Type B pancreatic cell (in vitro differentiated cells): ENCODE data around the gene NPIPB8. TPM values are rescaled to one million over a fixed set of nuclear protein-coding genes. Genes with fewer than 3 reads are reported as not detected.
"Not testable (repeated sequence)": the region's sequence is repeated elsewhere in the genome, so short reads cannot be mapped to it uniquely, and the experiment has no call there.

Source experiments
- DNase-seq: peaks from one replicate; pipeline ENCODE4 v3.0.0; 2021; ENCODE audit warnings: mixed read lengths; ENCODE audit not compliant: unreplicated experiment; ENCODE audit errors: extremely low spot score
- H3K27ac Mint-ChIP-seq: 2 replicates; pipeline ENCODE4 v1.8.0; 2021; ENCODE audit warnings: mild to moderate bottlenecking, mixed read lengths
- H3K27me3 Mint-ChIP-seq: 2 replicates; pipeline ENCODE4 v1.8.0; 2021; ENCODE audit warnings: mixed read lengths
- H3K36me3 Mint-ChIP-seq: 2 replicates; pipeline ENCODE4 v1.8.0; 2021; ENCODE audit warnings: mixed read lengths
- H3K4me1 Mint-ChIP-seq: one replicate; pipeline ENCODE4 v1.8.0; 2021; ENCODE audit warnings: mixed read lengths; ENCODE audit not compliant: unreplicated experiment
- H3K4me3 Mint-ChIP-seq: 2 replicates; pipeline ENCODE4 v1.8.0; 2021; ENCODE audit warnings: mild to moderate bottlenecking, mixed read lengths
- H3K9me3 Mint-ChIP-seq: 2 replicates; pipeline ENCODE4 v1.8.0; 2021; ENCODE audit warnings: mixed read lengths
- total RNA-seq: library from RNA; stranded (reverse); gene quantifications from 2 replicates; pipeline ENCODE4 v1.2.1, GENCODE V29; 2021; ENCODE audit warnings: low replicate concordance
- TF ChIP-seq, protein P1 (sequence below): fragments of 200-600 bp; sonication (generic); conservative IDR thresholded peaks from 2 replicates; pipeline ENCODE4 v1.5.0; 2021; ENCODE audit warnings: antibody characterized with exemption, mild to moderate bottlenecking

Gene NPIPB8
- total RNA-seq, 1 donor from 2014 or later: not detected

DNA sequence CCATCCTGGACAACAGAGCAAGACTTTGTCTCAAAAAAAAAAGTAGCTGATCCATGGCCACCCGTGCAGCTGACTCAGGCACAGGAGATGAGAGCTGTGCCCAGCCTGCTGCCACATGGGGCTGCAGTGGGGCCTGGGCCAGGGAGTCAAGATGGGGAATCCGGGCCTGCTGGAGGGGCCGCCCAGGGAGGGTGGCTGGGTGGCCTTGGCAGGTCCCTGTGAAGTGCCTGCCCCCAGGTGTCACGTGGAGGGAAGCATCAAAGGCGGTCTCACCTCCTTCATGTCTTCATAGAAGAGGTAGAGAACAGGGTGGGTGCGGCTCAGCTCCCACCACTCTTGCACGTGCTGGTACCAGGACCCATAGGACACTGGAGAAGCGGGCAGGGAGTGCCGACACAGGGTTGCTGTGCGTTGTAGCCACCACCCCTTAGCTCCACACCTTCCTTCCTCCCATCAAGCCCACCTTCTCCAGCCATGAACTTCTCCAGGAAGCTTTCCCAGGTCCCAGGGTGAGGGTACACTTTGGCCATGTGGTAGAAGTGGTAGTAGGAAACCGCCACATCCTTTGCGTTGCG, 44.8 kb upstream of the NPIPB8 start:
- peaks cover 15% of the 10 kb centered on the region for H3K4me1 Mint-ChIP-seq
- TF ChIP-seq, protein P1, sequence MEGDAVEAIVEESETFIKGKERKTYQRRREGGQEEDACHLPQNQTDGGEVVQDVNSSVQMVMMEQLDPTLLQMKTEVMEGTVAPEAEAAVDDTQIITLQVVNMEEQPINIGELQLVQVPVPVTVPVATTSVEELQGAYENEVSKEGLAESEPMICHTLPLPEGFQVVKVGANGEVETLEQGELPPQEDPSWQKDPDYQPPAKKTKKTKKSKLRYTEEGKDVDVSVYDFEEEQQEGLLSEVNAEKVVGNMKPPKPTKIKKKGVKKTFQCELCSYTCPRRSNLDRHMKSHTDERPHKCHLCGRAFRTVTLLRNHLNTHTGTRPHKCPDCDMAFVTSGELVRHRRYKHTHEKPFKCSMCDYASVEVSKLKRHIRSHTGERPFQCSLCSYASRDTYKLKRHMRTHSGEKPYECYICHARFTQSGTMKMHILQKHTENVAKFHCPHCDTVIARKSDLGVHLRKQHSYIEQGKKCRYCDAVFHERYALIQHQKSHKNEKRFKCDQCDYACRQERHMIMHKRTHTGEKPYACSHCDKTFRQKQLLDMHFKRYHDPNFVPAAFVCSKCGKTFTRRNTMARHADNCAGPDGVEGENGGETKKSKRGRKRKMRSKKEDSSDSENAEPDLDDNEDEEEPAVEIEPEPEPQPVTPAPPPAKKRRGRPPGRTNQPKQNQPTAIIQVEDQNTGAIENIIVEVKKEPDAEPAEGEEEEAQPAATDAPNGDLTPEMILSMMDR: no peak
- DNase-seq: no peak
- H3K27ac Mint-ChIP-seq: no peak overlapping the region
- H3K4me3 Mint-ChIP-seq: no peak overlapping the region
- no peaks in the 10 kb centered on the region for H3K27me3 Mint-ChIP-seq
- peaks cover 3% of the 10 kb centered on the region for H3K36me3 Mint-ChIP-seq
- H3K9me3 Mint-ChIP-seq: no peaks in the 10 kb centered on the region

DNA sequence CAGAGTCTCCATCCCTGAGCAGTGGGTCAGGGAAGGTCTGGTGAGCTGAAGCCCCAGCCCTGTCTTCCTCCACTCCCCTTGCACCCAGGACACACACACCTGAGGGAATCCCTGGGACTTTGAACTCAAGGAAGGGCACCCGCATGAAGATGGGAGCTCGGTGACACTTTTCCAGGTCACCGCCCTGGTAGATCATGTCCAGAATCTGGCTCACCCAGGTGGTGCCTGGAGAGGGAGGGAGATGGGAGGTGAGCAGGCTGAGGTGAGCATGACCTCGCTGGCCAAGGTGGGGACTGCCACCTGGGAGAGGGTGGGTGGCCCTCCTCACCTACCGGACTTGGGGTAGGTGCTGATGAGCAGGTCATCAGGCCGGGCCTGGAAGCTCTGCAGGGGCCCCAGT, 42.4 kb upstream of the NPIPB8 start:
- not testable (repeated sequence) for DNase-seq, H3K27me3 Mint-ChIP-seq, H3K36me3 Mint-ChIP-seq, H3K27ac Mint-ChIP-seq, H3K4me3 Mint-ChIP-seq, H3K9me3 Mint-ChIP-seq
- peaks cover 16% of the 10 kb centered on the region for H3K4me1 Mint-ChIP-seq

DNA sequence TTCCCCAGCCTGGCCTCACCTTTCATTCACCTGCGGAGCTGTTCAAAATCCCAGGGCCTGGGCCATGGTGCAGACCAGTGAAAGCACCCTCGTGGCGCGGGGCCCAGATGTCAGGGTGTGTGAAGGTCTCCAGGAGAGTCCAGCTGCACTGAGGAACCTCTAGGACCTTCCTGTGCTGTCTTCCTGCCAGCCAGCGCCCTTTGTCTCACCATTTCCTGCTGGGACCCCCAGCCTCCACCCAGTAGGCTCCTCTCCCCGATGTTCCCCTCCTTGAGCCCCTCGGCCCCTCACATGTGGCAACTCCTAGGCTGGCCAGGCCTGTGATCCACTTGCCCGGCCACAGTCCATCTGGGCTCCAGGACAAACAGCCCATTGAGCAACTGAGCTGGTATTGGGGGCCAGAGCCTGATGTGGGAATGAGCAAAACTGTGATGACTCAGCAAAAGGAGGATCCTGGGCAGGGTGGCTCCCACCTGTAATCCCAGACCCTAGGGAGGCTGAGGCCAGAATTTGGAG, 41.7 kb upstream of the NPIPB8 start:
- H3K9me3 Mint-ChIP-seq: no peaks in the 10 kb centered on the region
- peaks cover 16% of the 10 kb centered on the region for H3K4me1 Mint-ChIP-seq
- H3K36me3 Mint-ChIP-seq: peaks cover 3% of the 10 kb centered on the region
- peak overlapping the region; percentile 31 for H3K4me3 Mint-ChIP-seq
- H3K27me3 Mint-ChIP-seq: no peaks in the 10 kb centered on the region
- TF ChIP-seq, protein P1: no peak
- peak overlapping the region; percentile 87 for H3K27ac Mint-ChIP-seq
- DNase-seq: no peak

DNA sequence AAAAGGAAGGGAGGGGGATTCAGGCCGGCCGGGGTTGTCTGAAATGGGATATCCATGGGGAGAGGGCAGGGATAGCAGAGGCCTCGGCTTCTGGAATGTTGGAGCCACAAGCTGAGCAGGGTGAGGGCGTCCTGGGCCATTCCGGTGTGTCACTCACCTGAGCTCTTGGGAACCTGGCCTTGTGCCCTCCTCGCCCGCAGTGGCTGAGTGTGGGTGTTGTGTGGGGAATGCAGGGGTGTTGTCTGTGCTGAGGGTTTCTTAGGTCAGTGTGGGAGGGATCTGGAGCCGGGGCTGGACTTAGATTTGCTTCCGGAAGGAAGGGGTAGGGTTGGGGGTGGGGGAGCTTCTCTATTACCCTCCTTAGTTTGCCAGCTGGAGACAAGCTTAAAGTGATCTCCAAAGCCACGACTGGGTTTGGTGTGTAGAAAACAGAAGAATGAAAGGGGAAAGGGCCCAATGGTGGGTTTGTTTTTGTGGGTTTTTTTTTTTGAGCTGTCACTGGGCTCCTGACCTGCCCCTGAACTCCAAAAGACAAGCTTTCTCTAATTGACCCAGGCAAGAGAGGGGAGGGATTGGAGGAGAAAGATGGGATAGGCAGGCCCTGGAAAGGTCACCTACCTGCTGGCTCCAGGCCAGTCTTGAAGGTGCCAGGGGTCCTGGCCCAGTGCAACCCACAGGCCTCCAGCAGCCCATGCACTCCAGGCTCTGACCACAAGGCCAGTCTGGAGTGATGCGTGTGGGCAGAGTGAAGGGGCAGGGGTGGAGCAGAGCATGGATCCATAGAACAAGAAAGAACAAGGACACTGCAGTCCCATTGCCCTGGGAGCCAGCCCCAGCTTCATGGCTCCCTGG, 40.8 kb upstream of the NPIPB8 start, which contains the start of gene SULT1A2:
TSS of gene SULT1A2 (minus strand) at position 211 of the 852 bp plus-strand sequence. CDS start 1,120 bp downstream, outside the sequence.
- H3K27me3 Mint-ChIP-seq: no peaks in the 10 kb centered on the region
- peak within 1 kb of the TSS; percentile 74 for H3K4me3 Mint-ChIP-seq
- H3K9me3 Mint-ChIP-seq: no peaks in the 10 kb centered on the region
- peaks cover 3% of the 10 kb centered on the region for H3K36me3 Mint-ChIP-seq
- peak within 1 kb of the TSS; percentile 87 for H3K27ac Mint-ChIP-seq
- peaks cover 16% of the 10 kb centered on the region for H3K4me1 Mint-ChIP-seq
- no peak for DNase-seq
- TF ChIP-seq, protein P1: no peak

DNA sequence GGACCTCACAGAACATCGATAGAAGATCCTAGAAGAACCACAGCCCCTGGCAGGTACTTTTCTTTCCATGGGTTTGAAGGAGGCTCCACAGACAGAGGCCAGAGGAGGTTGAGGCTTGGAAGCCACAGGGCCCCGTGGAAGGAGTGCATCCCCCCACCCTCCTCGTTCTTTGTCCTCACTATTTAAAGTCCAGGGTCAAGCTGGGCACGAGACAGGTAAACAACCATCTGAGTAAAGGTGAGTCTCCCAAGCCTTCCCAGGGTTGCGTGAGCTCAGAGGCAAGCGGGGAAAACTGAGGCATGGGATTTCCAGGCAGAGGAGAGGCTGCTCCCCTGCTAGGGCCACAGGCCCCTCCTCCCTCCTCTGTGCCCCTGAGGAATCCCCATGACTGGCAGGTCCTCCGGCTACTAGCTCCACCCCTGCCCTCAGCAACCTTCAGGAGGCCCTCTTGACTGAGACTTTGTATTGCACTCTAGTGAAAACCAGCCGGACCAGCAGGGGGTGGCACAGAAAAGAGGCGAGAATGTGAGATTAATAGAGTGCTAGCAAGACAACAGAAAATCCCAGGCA, 40.1 kb upstream of the NPIPB8 start:
- Mint-ChIP-seq H3K27ac (peak overlapping the region; percentile 87), H3K36me3 (peaks cover 3% of the 10 kb centered on the region), H3K4me3 (peak overlapping the region; percentile 74), H3K27me3 (no peaks in the 10 kb centered on the region), H3K9me3 (no peaks in the 10 kb centered on the region), H3K4me1 (peaks cover 16% of the 10 kb centered on the region)
- TF ChIP-seq, protein P1: no peak
- no peak for DNase-seq

DNA sequence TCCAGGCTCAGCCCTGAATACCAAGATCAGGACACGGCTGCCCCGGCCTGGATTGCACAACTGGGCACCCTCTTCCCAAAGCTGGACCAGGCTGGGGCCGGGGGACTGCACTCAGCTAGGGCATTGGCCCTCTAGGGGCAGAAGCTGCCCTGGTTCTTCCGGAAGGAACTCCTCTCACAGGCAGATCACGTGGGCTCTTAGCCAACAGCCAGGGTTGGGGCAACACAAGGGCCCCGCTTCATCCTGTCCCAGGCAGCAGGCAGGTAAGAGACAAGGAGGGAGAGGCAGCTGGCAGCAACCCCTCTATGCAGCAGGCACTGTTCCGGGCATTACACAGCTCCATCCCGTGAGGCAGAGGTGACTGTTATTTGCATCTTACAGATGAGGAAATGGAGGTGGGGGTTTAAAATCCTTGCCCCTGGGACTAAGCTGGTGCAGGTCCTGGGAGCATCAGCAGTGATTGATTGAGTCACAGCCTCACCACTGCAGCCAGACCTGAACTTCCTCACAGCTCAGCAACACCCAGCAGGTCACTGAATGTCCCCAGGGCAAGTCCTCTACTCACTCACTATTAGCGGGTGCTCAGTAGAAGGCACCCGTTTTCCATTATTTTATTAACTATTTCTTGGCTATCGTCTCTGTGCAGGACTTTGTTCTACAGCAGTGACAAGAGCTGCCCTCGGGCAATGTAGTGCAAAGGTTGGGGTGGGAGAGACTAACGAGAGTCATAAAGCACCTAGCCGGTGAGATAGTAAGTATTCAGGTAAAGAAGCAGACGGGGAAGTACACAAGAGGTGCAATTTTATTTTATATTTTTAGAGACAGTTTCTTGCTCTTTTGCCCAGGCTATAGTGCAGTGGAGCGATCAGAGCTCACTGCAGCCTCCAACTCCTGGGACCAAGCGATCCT, 38.2 kb upstream of the NPIPB8 start:
- H3K36me3 Mint-ChIP-seq, DNase-seq, H3K27ac Mint-ChIP-seq, H3K9me3 Mint-ChIP-seq, H3K27me3 Mint-ChIP-seq, H3K4me3 Mint-ChIP-seq: not testable (repeated sequence)
- peaks cover 16% of the 10 kb centered on the region for H3K4me1 Mint-ChIP-seq

DNA sequence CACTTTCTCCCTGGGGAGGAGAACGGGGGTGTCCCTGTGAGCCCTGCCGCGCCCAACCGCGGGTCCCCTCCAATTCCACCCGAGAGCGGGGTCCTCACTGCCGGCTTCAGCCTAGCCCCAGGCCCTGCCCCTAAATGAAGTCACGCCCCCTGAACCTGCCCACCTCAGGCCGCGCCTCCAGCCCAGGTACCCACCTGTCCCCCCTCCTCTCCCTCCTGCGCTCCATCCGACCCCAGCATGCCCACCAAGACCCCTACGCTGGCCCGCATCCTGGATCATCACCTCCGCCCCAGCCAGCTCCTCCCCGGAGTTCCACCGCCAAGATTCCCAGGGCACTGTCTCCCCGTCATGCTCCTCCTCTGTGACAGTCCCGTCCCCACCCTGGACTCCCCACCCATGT, 36.9 kb upstream of the NPIPB8 start:
- DNase-seq, H3K36me3 Mint-ChIP-seq, H3K27ac Mint-ChIP-seq, H3K9me3 Mint-ChIP-seq, H3K27me3 Mint-ChIP-seq, H3K4me3 Mint-ChIP-seq: not testable (repeated sequence)
- H3K4me1 Mint-ChIP-seq: peaks cover 16% of the 10 kb centered on the region

DNA sequence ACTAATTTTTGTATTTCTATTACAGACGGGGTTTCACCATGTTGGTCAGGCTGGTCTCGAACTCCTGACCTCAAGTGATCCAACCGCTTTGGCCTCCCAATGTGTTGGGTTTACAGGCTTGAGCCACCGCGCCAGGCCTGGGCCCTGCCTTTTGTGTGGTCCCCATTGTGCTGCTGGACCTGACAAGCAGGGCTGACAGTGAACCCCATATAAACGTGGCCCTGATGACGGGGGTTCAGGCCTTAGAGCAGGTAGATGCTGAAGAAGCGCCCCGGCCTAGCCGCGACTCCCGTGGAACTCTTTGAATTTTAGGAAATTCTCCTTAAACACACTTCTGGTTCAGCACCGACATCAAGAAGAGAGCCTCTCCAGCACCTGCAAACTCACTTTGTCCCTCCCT, 36.3 kb upstream of the NPIPB8 start:
- H3K27ac Mint-ChIP-seq: not testable (repeated sequence)

DNA sequence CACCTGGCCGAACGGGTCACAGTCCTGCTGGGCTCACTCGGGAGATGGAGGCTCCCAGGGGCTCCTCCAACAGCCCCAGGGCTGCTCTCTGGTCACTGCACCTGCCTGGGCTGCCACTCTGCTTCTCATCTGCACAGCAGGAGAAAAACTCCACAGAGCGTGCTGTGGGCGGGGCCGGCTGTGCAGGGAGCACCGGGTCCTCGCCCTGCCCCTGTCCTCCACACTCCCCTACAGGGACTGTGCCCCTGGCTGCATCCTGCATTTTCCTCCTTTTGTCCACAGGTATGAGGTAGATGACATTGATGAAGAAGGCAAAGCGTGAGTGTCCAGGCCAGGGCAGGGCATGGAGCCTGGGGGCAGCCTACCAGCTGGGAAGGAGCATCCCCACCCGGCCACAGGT, 35.8 kb upstream of the NPIPB8 start:
- peaks cover 11% of the 10 kb centered on the region for H3K4me1 Mint-ChIP-seq

More for the DNA sequence above, 36.3 kb upstream of the NPIPB8 start:
- H3K27me3 Mint-ChIP-seq, H3K36me3 Mint-ChIP-seq, H3K4me3 Mint-ChIP-seq, DNase-seq, H3K9me3 Mint-ChIP-seq: not testable (repeated sequence)
- peaks cover 15% of the 10 kb centered on the region for H3K4me1 Mint-ChIP-seq

More for the DNA sequence above, 35.8 kb upstream of the NPIPB8 start:
- not testable (repeated sequence) for DNase-seq, H3K4me3 Mint-ChIP-seq, H3K9me3 Mint-ChIP-seq, H3K36me3 Mint-ChIP-seq, H3K27ac Mint-ChIP-seq, H3K27me3 Mint-ChIP-seq
